Colonic mucosa (tissue), 4 donors: ENCODE measurements around the gene INS. TPM values are rescaled to one million over a fixed set of nuclear protein-coding genes. Genes with fewer than 3 reads are reported as not detected.

ENCODE experiments used
- DNase-seq: peaks from one replicate; pipeline ENCODE4 v3.0.0-alpha.2; 2020
- H3K27ac ChIP-seq: fragments of 200-600 bp; one replicate; pipeline ENCODE4 v1.8.0; 2021
- H3K27me3 ChIP-seq: fragments of 200-600 bp; one replicate; pipeline ENCODE4 v1.8.0; 2021
- H3K36me3 ChIP-seq: fragments of 200-600 bp; one replicate; pipeline ENCODE4 v1.8.0; 2021
- H3K4me1 ChIP-seq: fragments of 200-600 bp; one replicate; pipeline ENCODE4 v1.8.0; 2021; ENCODE audit warnings: mild to moderate bottlenecking
- H3K4me3 ChIP-seq: fragments of 200-600 bp; one replicate; pipeline ENCODE4 v1.8.0; 2021
- H3K9ac ChIP-seq, 2 donors: one replicate each; pipeline ENCODE4 v1.7.0; 2013; ENCODE audit warnings: control low read depth in 2 of 2, low read depth in 2 of 2, low read length in 2 of 2
- H3K9me3 ChIP-seq: fragments of 200-600 bp; one replicate; pipeline ENCODE4 v1.8.0; 2021
- intact Hi-C: fragments of 100-400 bp; cut with DNase I; formaldehyde crosslinking; loops from one replicate; pipeline ENCODE4 v1.14.1; 2022
- total RNA-seq, 2 donors: library from RNA; stranded (reverse); fragmentation: NEBNext Ultra II Directional in 1 of 2; extraction: Animal tissue kit (Norgen Biotek cat#: 25700) in 1 of 2; gene quantifications; one replicate each; pipeline ENCODE4 v1.2.1, GENCODE V29; 2021
- TF ChIP-seq, protein P1 (sequence below): fragments of 200-600 bp; IDR thresholded peaks from one replicate; pipeline ENCODE4 v1.8.0; 2022; ENCODE audit warnings: antibody characterized with exemption, mild to moderate bottlenecking
- donor health status: healthy.
- donor health status: DM: no; HTN: no; CAD: no.
- donor health status: DM: no; HTN: no; CAD: no.

The INS gene
- total RNA-seq, 2 donors from 2014 or later: 0.84 TPM; not detected in 1

DNA sequence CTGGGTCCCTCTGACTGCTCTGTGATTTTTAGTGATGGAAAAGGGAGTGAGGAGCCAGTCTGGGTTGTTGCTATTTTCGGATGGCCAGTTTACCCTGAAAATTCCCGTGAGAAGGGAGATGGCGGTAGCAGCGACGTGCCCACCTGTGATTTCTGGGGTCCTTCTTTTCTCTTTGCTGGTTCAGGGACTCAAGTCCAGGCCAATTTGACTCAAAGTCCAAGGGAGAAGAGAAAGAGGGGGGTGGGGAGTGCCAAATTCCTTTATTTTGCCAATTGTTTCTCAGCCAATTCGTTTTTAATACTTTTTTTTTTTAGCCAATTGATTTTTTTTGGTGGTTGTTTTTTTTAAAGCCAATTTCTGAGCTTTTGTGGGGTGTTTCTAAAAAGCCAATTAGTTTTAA is 28.8 kb downstream of the INS start:
- intact Hi-C loops: no loop called here
- TF ChIP-seq, protein P1, sequence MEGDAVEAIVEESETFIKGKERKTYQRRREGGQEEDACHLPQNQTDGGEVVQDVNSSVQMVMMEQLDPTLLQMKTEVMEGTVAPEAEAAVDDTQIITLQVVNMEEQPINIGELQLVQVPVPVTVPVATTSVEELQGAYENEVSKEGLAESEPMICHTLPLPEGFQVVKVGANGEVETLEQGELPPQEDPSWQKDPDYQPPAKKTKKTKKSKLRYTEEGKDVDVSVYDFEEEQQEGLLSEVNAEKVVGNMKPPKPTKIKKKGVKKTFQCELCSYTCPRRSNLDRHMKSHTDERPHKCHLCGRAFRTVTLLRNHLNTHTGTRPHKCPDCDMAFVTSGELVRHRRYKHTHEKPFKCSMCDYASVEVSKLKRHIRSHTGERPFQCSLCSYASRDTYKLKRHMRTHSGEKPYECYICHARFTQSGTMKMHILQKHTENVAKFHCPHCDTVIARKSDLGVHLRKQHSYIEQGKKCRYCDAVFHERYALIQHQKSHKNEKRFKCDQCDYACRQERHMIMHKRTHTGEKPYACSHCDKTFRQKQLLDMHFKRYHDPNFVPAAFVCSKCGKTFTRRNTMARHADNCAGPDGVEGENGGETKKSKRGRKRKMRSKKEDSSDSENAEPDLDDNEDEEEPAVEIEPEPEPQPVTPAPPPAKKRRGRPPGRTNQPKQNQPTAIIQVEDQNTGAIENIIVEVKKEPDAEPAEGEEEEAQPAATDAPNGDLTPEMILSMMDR: no peak
- Histone ChIP-seq H3K4me3 (no peak overlapping the region), H3K9ac (no peak overlapping the region), H3K27ac (no peak overlapping the region), H3K27me3 (peaks cover 21% of the 10 kb centered on the region), H3K36me3 (no peaks in the 10 kb centered on the region), H3K9me3 (no peaks in the 10 kb centered on the region), H3K4me1 (no peaks in the 10 kb centered on the region)
- DNase-seq: no peak

DNA sequence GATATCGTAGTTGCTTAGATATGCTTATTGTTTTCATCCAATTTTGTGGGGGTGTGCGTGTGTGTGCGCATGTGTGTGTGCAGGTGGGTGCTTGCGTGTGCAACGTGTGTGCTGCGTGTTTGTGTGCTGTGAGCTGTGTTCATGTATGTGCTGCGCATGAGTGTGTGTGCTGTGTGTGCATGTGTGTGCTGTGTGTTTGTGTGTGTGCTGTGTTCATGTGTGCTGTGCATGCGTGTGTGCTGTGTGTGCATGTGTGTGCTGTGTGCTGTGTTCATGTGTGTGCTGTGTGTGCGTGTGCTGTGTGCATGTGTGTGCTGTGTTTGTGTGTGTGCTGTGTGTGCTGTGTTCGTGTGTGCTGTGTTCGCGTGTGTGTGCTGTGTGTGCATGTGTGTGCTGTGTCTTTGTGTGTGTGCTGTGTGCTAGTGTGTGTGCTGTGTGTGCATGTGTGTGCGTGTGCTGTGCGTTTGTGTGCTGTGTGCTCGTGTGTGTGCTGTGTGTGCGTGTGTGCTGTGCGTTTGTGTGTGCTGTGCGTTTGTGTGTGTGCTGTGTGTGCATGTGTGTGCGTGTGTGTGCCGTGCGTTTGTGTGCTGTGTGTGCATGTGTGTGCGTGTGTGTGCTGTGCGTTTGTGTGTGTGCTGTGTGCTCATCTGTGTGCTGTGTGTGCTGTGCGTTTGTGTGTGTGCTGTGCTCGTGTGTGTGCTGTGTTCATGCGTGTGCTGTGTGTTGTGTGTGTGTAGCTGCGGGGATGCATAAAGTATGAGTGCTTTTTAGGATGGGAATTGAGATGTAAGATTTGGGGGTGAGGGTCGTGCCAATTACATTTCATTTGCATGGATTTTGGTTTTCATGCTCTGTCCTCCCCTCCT is 29.4 kb downstream of the INS start:
- H3K36me3 ChIP-seq: no peaks in the 10 kb centered on the region
- intact Hi-C loops: no loop called here
- no peak overlapping the region for H3K27ac ChIP-seq
- no peaks in the 10 kb centered on the region for H3K9me3 ChIP-seq
- no peak overlapping the region for H3K4me3 ChIP-seq
- TF ChIP-seq, protein P1: no peak
- no peak for DNase-seq
- no peak overlapping the region for H3K9ac ChIP-seq
- H3K27me3 ChIP-seq: peaks cover 16% of the 10 kb centered on the region
- no peaks in the 10 kb centered on the region for H3K4me1 ChIP-seq

DNA sequence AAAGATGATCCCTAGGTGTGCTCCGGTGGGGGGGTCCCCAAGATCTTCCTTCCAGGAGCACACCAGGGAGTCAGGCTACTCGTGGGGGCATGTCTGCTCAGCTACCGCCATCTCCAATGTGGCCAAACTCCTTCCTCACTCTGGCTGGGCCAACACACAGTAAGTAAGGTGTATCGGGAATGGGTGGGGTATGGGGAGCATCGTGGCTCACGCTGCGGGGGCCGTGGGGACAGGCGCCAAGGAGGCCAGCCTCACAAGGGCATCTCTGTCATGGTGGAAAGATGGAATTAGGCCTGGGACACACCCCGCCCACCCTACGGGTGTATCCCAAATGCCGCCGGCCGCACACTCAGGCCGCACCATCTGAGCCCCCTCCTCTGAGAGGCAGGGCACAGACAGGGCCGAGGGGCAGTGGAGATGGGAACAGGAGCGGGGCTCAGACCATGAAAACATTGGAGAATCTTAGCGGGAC is 30.1 kb downstream of the INS start:
- peaks cover 10% of the 10 kb centered on the region for H3K27me3 ChIP-seq
- no peak overlapping the region for H3K4me3 ChIP-seq
- H3K27ac ChIP-seq: no peak overlapping the region
- H3K4me1 ChIP-seq: no peaks in the 10 kb centered on the region
- DNase-seq: no peak
- no peaks in the 10 kb centered on the region for H3K9me3 ChIP-seq
- intact Hi-C loops: no loop called here
- H3K36me3 ChIP-seq: no peaks in the 10 kb centered on the region
- no peak overlapping the region for H3K9ac ChIP-seq
- TF ChIP-seq, protein P1: no peak

DNA sequence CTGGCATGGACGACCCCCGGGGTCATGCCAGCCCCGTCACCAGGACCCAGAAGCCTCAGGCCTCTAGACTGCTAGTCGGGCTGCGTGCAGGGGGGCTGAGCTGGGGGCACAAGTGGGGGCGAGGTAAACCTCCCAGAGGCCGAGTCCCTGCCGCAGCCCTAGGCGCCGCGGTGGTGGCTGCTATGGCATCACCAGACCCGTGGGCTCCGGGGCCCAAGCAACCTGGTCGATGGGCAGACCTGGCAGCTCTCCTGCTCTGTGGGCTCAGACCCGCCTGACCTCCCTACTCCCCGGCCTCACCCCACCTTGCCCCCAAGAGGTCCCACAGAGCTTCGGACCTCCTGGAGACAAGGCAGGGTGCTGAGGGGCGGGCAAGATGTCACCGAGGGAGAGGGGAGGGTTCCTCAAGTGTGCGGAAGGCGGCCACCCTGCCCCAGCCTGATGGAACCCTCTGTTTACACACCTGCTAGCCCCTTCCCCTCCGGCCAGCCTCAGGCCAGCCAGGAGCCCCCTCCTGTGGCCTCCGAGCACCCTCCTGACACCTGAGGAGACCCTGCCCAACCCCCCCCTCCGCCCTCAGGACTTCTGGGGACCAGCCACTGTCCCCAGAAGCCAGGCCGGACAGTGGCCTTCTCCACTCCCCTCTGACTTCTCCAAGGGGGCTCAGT is 31.2 kb downstream of the INS start:
- intact Hi-C loops: no loop called here
- Histone ChIP-seq H3K9ac (no peak overlapping the region), H3K4me3 (no peak overlapping the region), H3K27me3 (peaks cover 1% of the 10 kb centered on the region), H3K36me3 (no peaks in the 10 kb centered on the region), H3K9me3 (no peaks in the 10 kb centered on the region), H3K27ac (no peak overlapping the region), H3K4me1 (no peaks in the 10 kb centered on the region)
- no peak for DNase-seq
- TF ChIP-seq, protein P1: no peak

DNA sequence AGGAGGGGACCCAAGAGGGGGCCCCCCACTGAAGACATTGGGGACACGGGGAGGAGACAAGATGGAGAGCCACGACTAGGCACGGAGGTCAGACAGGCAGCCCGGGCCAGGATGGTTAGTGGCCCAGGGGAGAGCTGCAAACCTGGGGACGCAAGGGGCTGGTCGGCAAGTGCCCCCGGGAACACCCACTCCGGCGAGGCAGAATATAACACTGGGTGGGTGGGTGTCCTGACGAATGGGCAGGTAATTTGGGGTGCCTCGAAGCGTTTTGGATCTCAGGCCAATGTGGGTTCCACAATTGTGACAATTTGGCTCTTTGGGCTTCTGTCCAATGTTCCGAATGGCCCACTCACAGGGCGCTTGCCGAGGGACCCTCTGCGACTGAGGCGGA is 31.7 kb downstream of the INS start:
- no peaks in the 10 kb centered on the region for H3K9me3 ChIP-seq
- H3K4me1 ChIP-seq: no peaks in the 10 kb centered on the region
- no peak for DNase-seq
- H3K36me3 ChIP-seq: no peaks in the 10 kb centered on the region
- TF ChIP-seq, protein P1: no peak
- H3K27ac ChIP-seq: no peak overlapping the region
- no peak overlapping the region for H3K9ac ChIP-seq
- intact Hi-C loops: no loop called here
- no peaks in the 10 kb centered on the region for H3K27me3 ChIP-seq
- H3K4me3 ChIP-seq: no peak overlapping the region
